GM10266 (cell line): ENCODE data around the gene MAGEF1.

Experiments
- DNase-seq: peaks from one replicate; pipeline ENCODE4 v3.0.0; 2012; ENCODE audit errors: extremely low spot score
- TF ChIP-seq, protein P1 (sequence below): IDR thresholded peaks from 2 replicates; pipeline ENCODE4 v1.5.1; 2012; ENCODE audit warnings: mild to moderate bottlenecking, low read depth; ENCODE audit not compliant: control insufficient read depth, insufficient read depth; ENCODE audit errors: missing control alignments

Gene MAGEF1

GRCh38 chr3:184728010-184728527 lies 16.2 kb upstream of the MAGEF1 start:
- TF ChIP-seq, protein P1, sequence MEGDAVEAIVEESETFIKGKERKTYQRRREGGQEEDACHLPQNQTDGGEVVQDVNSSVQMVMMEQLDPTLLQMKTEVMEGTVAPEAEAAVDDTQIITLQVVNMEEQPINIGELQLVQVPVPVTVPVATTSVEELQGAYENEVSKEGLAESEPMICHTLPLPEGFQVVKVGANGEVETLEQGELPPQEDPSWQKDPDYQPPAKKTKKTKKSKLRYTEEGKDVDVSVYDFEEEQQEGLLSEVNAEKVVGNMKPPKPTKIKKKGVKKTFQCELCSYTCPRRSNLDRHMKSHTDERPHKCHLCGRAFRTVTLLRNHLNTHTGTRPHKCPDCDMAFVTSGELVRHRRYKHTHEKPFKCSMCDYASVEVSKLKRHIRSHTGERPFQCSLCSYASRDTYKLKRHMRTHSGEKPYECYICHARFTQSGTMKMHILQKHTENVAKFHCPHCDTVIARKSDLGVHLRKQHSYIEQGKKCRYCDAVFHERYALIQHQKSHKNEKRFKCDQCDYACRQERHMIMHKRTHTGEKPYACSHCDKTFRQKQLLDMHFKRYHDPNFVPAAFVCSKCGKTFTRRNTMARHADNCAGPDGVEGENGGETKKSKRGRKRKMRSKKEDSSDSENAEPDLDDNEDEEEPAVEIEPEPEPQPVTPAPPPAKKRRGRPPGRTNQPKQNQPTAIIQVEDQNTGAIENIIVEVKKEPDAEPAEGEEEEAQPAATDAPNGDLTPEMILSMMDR: peak; percentile 2
- no peak for DNase-seq

DNA sequence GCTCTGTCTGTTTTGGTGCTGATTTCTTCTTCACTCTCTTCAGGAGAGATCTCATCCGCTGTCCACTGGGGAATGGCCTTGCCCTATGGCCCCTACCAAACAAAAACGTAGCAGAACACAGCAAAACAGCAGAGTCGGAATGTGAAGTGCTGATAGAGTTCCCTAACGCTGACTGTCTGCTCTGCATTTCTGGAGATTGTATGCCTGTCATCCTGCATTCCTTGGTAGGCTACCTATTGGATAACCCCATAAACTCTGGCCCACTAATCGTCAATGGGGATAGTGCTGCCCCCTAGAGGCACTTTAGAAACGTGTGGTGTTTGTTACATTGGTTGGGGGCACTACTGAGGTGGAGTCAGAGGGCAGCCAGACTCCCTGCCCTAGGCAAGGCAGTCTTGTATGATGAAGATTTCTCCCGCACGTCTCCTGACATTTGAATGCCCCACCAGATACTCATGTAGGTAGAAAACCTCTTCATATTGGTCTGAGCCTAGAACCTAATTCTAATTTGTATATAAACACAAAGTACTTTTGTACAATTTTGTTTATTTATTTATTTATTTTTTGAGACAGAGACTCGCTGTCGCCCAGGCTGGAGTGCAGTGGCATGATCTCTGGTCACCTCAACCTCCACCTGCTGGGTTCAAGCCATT lies 15.6 kb upstream of the MAGEF1 start:
- DNase-seq: peak; percentile 78
- TF ChIP-seq, protein P1: peak; percentile 88

- TF ChIP-seq, protein P1: no peak
- no peak for DNase-seq
Measured at GRCh38 chr3:184726497-184726896, 14.6 kb upstream of the MAGEF1 start.

GRCh38 chr3:184725176-184725719 lies 13.4 kb upstream of the MAGEF1 start:
- TF ChIP-seq, protein P1: no peak
- DNase-seq: no peak

DNA sequence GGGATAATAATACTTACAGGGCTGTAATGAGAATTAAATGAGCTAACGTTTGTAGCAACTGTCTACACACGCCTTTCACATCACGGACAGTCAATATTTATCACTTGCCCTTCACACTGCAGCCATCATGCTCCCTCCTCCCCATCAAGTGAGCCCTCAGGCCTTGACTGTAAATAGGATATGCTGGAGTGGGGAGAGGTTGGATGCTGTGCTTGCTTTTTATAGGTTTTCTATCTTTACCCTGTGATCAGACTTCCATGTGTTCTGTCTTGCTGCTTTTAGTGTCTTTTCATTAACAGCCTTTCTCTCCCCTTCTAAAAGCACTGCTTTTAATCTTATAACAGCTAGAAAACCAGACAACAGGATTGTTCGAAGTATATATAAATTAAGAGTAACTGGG lies 12.8 kb upstream of the MAGEF1 start:
- TF ChIP-seq, protein P1: no peak
- DNase-seq: no peak

GRCh38 chr3:184719709-184720108 lies 7.8 kb upstream of the MAGEF1 start:
- TF ChIP-seq, protein P1: no peak
- no peak for DNase-seq

- TF ChIP-seq, protein P1: no peak
- DNase-seq: no peak
Measured at GRCh38 chr3:184718431-184718830, 6.6 kb upstream of the MAGEF1 start.
